NCI-H146 treated with DMSO at 0.1 percent for 48 hours (cell line): ENCODE measurements around the gene KIAA1328.
"Not testable (repeated sequence)": the region's sequence is repeated elsewhere in the genome, so short reads cannot be mapped to it uniquely, and the experiment has no call there.

Source experiments
- DNase-seq: peaks from one replicate; lab custom pipeline; 2025; ENCODE audit not compliant: unreplicated experiment; lab: John Stamatoyannopoulos, UW

Gene KIAA1328

GRCh38 chr18:36825526-36825925, 3.4 kb upstream of the KIAA1328 start:
- no peak for DNase-seq

- DNase-seq = no peak
Measured at GRCh38 chr18:36826556-36826955, 2.4 kb upstream of the KIAA1328 start.

GRCh38 chr18:36828157-36828629, 734 bp upstream of the KIAA1328 start:
- DNase-seq = no peak

DNA sequence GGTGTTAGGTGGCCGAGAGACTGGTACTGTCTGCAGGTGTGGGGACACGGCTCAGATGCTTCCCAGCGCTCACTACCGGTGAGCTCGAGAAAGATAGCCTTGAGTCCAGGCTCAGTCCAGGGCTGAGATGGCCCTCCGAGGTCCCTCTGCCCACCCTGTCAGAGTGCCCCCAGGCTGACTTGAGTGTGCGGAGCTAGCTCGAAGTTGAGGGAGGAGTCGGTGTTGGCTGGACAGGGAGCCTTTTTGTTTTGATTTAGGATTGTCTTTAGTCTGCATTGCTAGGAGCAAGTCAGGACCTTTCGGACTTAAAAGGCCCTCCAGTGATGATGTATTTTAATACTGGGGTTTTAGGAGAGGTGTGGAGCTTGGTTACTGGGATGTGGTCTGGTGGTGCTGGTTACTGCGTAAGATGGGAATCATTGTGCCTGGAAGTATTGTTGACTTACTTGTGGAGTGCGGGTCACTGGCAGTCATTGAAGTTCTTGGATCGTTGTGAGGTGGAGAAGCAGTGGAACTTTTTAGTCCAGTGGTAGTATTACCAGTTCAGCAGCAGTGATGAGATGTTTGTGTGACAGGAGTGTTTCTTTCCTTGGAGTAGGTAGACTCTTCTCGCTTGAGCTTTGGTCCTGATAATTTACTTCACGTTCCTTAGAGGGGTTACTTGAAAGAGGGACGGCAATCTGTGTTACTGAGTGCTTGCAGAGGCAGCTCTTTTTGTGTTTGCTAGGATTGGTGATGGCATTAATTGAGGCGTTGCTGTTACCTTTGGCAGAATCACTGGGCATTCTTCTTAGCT, 633 bp downstream of the KIAA1328 start:
- peak; percentile 44 for DNase-seq

- DNase-seq = peak; percentile 43
Measured at GRCh38 chr18:36830158-36830495, 1.2 kb downstream of the KIAA1328 start.

DNA sequence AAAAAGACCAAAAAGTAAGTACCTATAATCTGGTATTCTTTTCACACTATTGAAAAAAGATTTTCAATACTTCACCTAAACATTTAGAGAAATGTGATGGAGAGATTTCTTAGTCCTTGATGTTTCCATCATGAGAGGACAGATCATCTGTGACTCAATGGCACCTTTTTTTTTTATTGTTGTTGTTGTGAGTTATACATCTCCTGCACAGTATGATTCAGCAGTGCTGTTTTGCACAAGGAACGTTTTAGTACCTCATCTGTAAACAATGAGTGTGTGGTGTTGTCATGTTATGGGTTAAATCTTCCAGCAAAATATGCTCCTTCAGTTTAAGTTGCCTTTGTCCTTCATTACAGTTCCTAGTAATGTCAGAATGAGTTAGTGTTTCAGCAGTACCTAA, 2.2 kb downstream of the KIAA1328 start:
- DNase-seq = no peak

DNA sequence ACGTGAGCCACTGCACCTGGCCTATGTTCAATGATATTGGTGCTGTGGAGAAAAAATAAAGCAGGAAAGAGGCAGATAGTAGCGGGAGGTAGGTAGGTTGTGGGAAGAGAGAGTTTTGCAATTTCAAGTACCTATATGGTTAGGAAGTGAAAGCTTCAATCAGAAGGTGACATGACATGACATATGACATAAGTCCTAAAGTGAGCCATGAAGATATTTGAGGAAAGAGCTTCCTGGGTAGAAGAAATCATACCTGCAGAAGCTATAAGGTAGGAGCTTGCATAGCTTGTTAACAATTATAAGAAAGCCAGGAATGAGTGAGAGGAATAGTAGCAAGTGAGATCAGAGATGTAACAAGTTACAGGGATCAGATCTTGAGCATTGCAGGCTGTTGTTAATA, 4.2 kb downstream of the KIAA1328 start:
- DNase-seq = no peak

DNA sequence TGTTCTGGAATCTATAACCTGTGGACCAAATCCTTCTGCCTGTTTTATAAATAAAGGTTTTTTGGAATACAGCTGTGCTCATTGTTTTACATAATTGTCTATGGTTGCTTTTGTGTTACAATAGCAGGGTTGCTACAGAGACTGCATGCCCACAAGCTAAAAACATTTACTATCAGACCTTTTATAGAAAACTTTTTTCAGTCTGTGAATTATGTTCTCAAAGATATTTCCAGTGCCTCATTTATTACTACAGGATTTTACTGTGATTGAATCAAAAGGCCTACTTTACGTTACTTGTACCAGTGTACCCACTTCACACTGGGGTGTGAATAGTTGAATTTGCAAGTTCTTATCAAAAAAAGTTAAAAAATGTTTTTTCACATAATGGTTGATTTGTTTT, 7.0 kb downstream of the KIAA1328 start:
- no peak for DNase-seq

DNA sequence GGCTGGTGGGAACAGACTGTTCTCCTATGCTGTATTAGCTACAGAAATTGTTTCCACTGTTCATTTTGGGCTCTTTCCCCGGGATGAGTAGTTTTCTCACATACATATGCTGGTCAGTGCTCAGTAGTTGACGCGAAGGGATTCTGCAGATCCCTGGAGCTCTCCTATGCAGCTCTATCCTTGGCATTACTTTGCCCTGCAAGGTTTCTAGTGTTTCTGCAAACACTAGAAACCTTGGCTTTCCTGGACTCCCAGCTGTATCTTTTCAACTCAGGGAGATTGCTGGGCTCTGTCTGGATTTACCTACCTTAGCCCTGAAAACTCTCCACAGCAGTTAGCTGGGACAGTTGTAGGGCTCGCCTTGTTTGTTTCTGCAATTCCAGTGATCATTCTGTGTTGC, 10.9 kb downstream of the KIAA1328 start:
- no peak for DNase-seq

GRCh38 chr18:36843199-36843598, 14.3 kb downstream of the KIAA1328 start:
- DNase-seq = no peak

GRCh38 chr18:36843784-36844183, 14.9 kb downstream of the KIAA1328 start:
- no peak for DNase-seq

DNA sequence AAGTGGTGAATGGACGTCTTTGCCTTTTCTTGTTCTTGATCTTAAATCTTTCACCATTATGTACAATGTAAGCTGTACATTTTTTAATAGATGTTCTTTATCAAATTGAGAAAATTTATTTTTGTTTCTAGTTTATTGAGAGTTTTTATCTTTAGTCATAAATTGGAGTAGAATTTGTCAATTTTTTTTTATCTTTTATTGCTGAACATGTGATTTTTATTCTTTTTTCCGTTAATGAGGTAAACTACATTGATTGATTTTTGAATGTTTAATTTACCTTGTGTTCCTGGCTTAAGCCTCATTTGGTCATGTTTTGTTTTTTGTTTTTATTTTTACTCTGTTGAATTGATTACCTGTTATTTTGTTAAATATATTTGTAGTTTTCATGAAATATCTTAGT, 19.7 kb downstream of the KIAA1328 start:
- no peak for DNase-seq

DNA sequence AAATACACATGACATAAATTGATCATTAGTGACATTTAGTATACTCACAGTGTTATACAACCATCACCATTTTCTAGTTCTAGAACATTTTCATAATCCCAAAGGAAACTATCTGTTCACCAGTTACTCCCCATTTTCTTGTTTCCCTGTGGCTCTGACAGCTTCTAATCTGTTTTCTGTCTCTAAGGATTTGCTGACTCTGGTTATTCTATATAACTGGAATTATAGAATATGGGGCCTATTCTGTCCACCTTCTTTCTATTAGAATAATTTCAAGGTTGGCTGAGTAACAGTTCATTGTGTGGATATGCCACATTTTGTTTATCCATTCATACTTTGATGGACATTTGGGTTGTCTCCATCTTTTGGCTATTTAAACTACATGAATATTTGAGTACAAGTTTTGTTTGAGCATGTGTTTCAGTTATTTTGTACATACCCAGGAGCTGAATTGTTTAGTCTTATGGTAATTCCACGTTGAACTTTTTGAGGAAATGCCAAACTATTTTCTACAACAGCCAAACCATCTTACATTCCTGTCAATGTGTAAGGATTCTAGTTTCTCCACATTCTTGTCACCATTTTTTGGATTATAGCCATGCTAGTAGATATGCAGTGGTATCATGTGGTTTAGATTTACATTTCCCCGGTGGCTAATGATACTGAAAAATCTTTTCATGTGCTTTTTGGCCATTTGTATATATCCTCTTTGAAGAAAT, 20.5 kb downstream of the KIAA1328 start:
- no peak for DNase-seq

DNA sequence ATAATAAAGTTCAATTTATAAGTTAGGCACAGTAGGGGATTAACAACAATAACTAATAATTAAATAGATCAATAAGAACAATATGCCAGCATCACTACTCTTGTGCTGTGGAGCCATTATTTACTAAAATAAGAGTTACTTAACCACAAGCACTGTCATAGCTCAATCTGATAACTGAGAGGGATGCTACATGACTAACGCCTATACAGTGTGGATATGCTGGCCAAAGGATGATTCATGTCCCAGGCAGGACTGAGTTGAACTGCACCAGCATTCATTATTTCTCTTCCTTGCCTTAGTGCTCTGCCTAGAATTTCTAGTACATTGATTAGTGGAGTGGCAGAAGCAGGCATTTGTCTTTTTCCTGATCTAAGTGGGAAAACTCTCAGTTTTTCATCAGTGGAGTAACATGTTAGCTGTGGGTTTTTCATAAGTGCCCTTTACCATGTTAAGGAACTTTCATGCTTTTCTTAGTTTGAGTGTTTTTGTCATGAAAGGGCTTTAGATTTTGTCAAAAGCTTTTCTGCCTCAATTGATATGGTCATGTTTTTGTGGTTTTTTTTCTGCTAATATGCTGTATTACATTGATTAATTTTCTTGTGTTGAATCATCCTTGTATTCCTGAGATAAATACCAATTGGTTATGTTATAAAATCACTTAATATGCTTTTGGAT, 21.7 kb downstream of the KIAA1328 start:
- no peak for DNase-seq

GRCh38 chr18:36851202-36851590, 22.3 kb downstream of the KIAA1328 start:
- DNase-seq = no peak

GRCh38 chr18:36856815-36857214, 27.9 kb downstream of the KIAA1328 start:
- no peak for DNase-seq

DNA sequence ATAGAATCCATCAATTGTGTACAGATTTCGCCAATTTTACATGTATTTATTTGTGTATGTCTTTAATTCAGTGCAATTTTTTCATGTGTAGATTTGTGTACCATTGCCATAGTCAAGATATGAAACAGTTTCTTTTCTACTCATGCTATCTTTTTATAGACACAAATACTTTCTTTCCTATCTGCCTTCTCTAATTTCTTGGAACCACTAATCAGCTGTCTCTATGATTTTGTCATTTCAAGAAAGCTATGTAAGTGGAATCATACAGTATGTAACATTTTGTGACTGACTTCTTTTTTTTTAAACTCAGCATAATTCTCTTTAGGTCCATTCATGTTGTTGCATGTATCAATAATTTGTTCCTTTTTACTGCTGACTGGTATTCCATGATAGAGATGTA, 33.3 kb downstream of the KIAA1328 start:
- no peak for DNase-seq

- DNase-seq = no peak
Measured at GRCh38 chr18:36867056-36867455, 38.1 kb downstream of the KIAA1328 start.

- no peak for DNase-seq
Measured at GRCh38 chr18:36871801-36872200, 42.9 kb downstream of the KIAA1328 start.

- no peak for DNase-seq
Measured at GRCh38 chr18:36872329-36872728, 43.4 kb downstream of the KIAA1328 start.

DNA sequence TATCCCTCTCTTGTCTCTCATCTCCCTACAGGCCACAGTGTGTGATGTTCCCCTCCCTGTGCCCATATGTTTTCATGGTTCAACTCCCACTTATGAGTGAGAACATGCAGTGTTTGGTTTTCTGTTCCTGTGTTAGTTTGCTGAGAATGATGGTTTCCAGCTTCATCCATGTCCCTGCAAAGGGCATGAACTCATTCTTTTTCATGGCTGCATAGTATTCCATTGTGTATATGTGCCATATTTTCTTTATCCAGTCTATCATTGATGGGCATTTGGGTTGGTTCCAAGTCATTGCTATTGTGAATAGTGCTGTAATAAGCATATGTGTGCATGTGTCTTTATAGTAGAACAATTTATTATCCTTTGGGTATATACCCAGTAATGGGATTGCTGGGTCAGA, 44.9 kb downstream of the KIAA1328 start:
- not testable (repeated sequence) for DNase-seq

DNA sequence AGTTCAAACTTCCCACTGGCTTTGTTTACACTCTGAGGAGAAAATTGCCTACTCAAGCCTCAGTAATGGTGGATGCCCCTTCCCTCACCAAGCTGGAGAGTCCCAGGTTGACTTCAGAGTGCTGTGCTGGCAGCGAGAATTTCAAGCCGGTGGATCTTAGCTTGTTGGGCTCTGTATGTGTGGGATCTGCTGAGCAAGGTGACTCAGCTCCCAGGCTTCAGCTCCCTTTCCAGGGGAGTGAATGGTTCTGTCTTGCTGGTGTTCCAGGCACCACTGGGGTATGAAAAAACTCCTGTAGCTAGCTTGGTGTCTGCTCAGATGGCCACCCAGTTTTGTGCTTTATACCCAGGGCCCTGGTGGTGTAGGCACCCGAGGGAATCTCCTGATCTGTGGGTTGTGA, 50.9 kb downstream of the KIAA1328 start:
- not testable (repeated sequence) for DNase-seq
